Muscle of back (tissue), 11 donors: Measurements from ENCODE around the gene IL10RB. TPM values are rescaled to one million over a fixed set of nuclear protein-coding genes. Genes with fewer than 3 reads are reported as not detected.
"Not testable (repeated sequence)": the region's sequence is repeated elsewhere in the genome, so short reads cannot be mapped to it uniquely, and the experiment has no call there.

Experiments used
- DNase-seq, 3 donors: peaks; one replicate each; pipeline versions ENCODE4 v3.0.0 to v3.0.0-alpha.2; 2013
- polyA plus RNA-seq, 10 donors: library from polyadenylated mRNA; unstranded; fragments of 120-200 nt; gene quantifications; one replicate each; pipeline ENCODE4 v1.2.1, GENCODE V29; 2013; ENCODE audit not compliant: insufficient read length in 10 of 10

IL10RB gene
- polyA plus RNA-seq, 10 donors, result 14.9 to 24.8 (median 18.4) TPM

GRCh38 chr21:33299181-33299752 lies 33.1 kb downstream of the IL10RB start:
- no peak for DNase-seq

DNA sequence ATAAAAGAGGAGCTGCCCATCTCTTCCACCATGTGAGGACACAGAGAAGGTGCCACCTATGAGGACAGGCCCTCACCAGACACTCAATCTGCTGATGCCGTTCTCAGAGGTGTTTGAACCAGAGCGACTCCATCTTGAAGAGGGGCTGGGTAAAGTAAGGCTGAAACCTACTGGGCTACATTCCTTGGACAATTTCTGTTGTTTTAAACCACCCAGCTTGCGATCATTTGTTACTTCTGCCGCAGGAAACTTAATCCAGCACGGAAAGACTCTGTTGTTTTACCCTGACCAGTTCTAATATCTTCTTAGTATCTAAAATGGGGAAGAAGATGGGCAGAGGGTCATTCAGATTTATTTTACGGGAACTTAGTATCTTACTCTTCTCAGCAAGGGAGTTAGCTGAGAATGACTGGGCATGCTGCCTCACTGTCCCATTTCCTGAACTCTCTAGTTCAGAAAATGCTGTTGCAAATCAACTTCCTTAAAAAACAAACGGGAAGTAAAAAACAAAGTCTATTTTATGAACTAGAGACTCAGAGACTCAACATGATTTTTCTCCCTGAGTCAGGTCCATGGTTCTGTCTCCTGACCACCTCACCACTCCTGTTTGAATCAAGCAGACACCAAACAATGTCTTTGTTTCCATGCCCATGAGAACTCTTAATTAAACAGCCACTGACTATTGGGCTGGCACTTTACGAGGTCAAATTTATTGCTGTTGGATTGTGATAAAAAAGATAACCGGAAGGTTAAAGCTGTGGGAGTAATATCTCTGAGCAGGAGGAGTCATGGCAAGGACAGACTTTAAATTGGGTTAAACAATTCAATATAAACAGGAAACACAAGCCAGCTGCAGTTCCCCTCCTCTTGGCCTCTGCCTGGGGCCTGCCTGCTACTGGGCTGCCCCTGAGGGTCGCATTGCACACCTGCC lies 34.8 kb downstream of the IL10RB start:
- DNase-seq, result peak in 2 of 3 donors; percentile 43 to 60

DNA sequence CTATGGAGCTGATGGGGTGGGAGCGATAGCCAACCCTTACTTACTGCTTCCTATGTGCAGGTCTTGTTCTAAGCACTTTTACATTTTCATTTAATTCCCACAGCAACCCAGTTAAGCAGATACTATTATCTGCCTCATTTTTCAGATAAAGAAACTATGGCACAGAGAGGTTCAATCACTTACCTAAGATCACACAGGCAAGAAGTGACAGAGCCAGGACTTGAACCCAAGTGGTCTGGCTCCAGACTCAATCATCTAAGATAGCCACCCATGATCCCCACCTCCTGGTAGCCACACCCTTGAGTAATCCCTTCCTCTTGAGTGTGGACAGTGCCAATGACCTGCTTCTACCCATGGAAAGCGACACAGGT lies 35.5 kb downstream of the IL10RB start:
- no peak for DNase-seq

- no peak for DNase-seq
Measured at GRCh38 chr21:33302055-33302454, 35.9 kb downstream of the IL10RB start.

DNA sequence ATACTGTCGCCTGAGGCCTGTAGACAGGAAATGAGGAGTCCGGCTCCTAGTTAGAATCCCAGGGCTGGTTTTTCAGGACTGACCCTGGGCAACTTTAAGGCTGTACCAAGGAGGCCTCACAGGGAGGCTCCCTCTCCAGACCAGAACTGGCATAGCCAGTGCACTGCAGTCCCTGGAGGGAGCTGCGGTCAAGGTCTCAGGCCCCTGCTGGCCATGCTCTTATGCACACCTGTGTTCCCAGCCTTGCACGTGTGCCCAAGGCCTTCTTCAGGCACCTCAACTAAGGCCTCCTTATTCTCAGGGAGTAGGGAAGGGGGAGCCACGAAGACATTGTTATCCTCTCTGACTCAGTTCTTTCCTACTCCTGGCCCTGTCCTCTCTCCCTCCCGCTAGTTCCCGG lies 36.6 kb downstream of the IL10RB start:
- DNase-seq, result no peak

DNA sequence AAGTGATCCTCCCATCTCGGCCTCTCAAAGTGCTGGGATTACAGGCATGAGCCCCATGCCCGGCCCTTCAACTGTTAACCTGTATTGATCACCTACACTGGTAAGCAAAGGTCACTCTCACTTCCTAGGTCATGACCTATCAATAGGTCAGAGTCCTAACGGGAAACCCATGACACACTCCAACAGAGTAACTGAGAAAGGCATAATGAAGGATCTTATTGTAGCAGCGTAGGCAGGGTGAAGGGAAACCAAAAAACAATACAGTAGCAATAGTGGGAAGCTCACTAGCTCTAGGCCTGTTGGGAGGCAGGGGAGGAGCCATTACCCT lies 39.1 kb downstream of the IL10RB start:
- DNase-seq, result no peak

GRCh38 chr21:33305938-33306337 lies 39.8 kb downstream of the IL10RB start:
- DNase-seq, result no peak

- peak; percentile 75 to 85 (median 83) for DNase-seq
Measured at GRCh38 chr21:33308586-33309490, 42.7 kb downstream of the IL10RB start.

GRCh38 chr21:33309778-33310177 lies 43.6 kb downstream of the IL10RB start:
- no peak for DNase-seq

- DNase-seq, result no peak
Measured at GRCh38 chr21:33312121-33312520, 46.0 kb downstream of the IL10RB start.

DNA sequence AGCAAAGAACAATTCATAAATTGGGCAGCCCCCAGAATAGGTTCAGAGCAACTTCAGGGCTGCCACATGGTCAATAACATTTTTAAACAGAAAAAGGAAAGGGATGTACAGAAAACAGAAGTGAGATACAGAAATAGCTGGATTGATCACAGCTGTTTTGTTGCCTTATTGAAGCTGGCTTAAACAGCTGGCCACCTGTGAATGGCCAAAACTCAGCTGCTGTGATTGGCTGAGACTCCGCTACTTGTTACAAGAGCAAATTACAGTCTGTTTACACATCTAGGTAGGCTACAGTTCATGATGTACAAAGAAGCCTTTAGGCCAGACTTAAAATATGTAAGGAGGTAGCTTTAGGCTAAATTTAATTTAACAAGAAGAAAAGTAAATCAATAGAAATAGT lies 47.0 kb downstream of the IL10RB start:
- DNase-seq, result no peak

DNA sequence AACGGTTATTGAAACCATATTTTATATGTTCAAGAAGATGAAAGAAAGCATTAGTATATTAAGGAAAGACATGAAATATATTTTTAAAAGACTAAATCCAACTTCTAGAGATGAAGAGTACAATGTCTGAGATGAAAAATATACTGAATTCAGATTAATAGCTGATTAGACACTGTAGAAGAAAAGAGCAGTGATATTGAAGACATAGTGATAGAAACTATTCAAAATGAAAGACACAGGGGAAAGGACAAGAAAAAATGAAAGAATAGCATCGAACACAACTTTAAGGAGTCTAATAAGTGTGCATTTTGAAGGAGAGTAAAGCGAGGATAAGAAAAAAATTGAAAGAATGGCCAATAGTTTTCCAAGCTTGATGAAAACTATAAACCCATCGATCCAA lies 47.4 kb downstream of the IL10RB start:
- DNase-seq, result no peak

GRCh38 chr21:33314111-33314510 lies 47.9 kb downstream of the IL10RB start:
- DNase-seq, result peak in 1 of 3 donors; percentile 38

GRCh38 chr21:33315946-33316710 lies 50.0 kb downstream of the IL10RB start:
- DNase-seq, result no peak

DNA sequence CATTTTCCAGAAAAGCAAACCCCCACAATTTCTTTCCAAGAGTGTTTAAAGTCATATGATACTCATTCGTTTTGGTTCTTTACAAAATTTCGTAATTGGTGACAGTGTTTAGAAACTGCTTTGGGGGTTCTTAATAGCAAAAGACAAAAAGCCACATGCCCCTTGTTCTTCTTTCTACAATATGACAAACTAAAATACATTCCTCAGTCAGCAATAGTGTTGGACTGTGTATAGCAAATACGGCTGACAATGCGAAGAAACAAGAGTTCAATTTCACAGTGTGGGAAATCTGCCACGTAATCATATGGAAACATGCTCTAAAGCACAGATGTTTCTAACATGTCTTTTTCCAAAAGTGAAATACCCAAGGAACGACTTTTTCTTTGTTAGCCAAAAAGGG lies 51.0 kb downstream of the IL10RB start:
- DNase-seq, result peak; percentile 61 to 93 (median 83)

- DNase-seq, result no peak
Measured at GRCh38 chr21:33317786-33318486, 51.8 kb downstream of the IL10RB start.

- DNase-seq, result not testable (repeated sequence)
Measured at GRCh38 chr21:33321005-33321404, 54.8 kb downstream of the IL10RB start.

- DNase-seq, result not testable (repeated sequence)
Measured at GRCh38 chr21:33323610-33324009, 57.4 kb downstream of the IL10RB start.

- peak; percentile 98 to 100 (median 99) for DNase-seq
Measured at GRCh38 chr21:33324291-33325221, 58.4 kb downstream of the IL10RB start, which contains the start of gene IFNAR1. IFNAR1 (plus strand) TSS chr21:33324970; CDS start chr21:33325056, 86 bp downstream.
